CD14-positive monocyte (primary cell): ENCODE results near the gene RPL12. TPM values are rescaled to one million over a fixed set of nuclear protein-coding genes. Genes with fewer than 3 reads are reported as not detected.

Experiments
- DNase-seq, 3 donors: peaks; one replicate each; pipeline ENCODE4 v3.0.0-alpha.2; 2011 to 2022
- H2AFZ ChIP-seq: 2 replicates; pipeline ENCODE4 v1.6.0; 2012; ENCODE audit warnings: mild to moderate bottlenecking, low read depth, low read length, inconsistent platforms; ENCODE audit not compliant: insufficient read depth, poor library complexity, severe bottlenecking
- H3K27ac ChIP-seq, 2 donors: 1 replicate in 1 of 2; 2 replicates in 1 of 2; pipeline ENCODE4 v1.5.1; 2012 to 2013; ENCODE audit warnings: low read length in 2 of 2, control low read depth in 1 of 2, inconsistent platforms in 1 of 2, low read depth in 1 of 2, mild to moderate bottlenecking in 1 of 2
- H3K27me3 ChIP-seq, 2 donors: one replicate each; pipeline versions ENCODE4 v1.6.0 to v1.6.1; 2011 to 2013; ENCODE audit warnings: low read length in 2 of 2; ENCODE audit not compliant: control insufficient read depth in 2 of 2, insufficient read depth in 2 of 2
- H3K36me3 ChIP-seq, 2 donors: replicated peaks in 1 of 2; 1 replicate in 1 of 2; 2 replicates in 1 of 2; pipeline versions ENCODE4 v1.5.1 to v1.6.1; 2012 to 2013; ENCODE audit warnings: low read length in 2 of 2, control low read depth in 1 of 2, inconsistent platforms in 1 of 2, mild to moderate bottlenecking in 1 of 2; ENCODE audit not compliant: insufficient read depth in 2 of 2, control insufficient read depth in 1 of 2
- H3K4me1 ChIP-seq, 2 donors: 1 replicate in 1 of 2; 2 replicates in 1 of 2; pipeline versions ENCODE4 v1.5.1 to v1.6.1; 2012 to 2013; ENCODE audit warnings: low read length in 2 of 2, control low read depth in 1 of 2, inconsistent platforms in 1 of 2, mild to moderate bottlenecking in 1 of 2, moderate library complexity in 1 of 2; ENCODE audit not compliant: insufficient read depth in 2 of 2, control insufficient read depth in 1 of 2
- H3K4me2 ChIP-seq: replicated peaks from 2 replicates; pipeline ENCODE3; 2012; ENCODE audit warnings: low read length, moderate library complexity, mild to moderate bottlenecking; ENCODE audit not compliant: poor library complexity, severe bottlenecking; ENCODE audit errors: extremely low read depth
- H3K4me3 ChIP-seq, 3 experiments: fragments of 200-600 bp in 1 of 3; sonication (generic) in 1 of 3; replicated peaks in 1 of 3; 1 replicate in 2 of 3; 2 replicates in 1 of 3; pipeline ENCODE4 v1.5.1; 2011 to 2013; ENCODE audit warnings: low read length in 3 of 3, mild to moderate bottlenecking in 3 of 3, control low read depth in 2 of 3, low read depth in 2 of 3, inconsistent platforms in 1 of 3, moderate library complexity in 1 of 3
- H3K79me2 ChIP-seq: 2 replicates; pipeline ENCODE4 v1.6.0; 2012; ENCODE audit warnings: mild to moderate bottlenecking, control low read depth, inconsistent platforms, low read length, moderate library complexity; ENCODE audit not compliant: insufficient read depth
- H3K9ac ChIP-seq: 2 replicates; pipeline ENCODE4 v1.6.0; 2017; ENCODE audit warnings: low read length, mild to moderate bottlenecking; ENCODE audit not compliant: insufficient read depth, poor library complexity, severe bottlenecking
- H3K9me3 ChIP-seq, 2 donors: replicated peaks in 1 of 2; 1 replicate in 1 of 2; 2 replicates in 1 of 2; pipeline versions ENCODE4 v1.5.1 to v1.6.1; 2012 to 2013; ENCODE audit warnings: low read length in 2 of 2, control low read depth in 1 of 2; ENCODE audit not compliant: control insufficient read depth in 1 of 2, insufficient read depth in 1 of 2
- H4K20me1 ChIP-seq: 2 replicates; pipeline ENCODE4 v1.6.0; 2012; ENCODE audit warnings: mild to moderate bottlenecking, low read length, control low read depth, moderate library complexity; ENCODE audit not compliant: insufficient read depth
- H3K27ac Mint-ChIP-seq, 7 donors: one replicate each; pipeline ENCODE4 v1.8.0; 2020; ENCODE audit warnings: mild to moderate bottlenecking in 7 of 7, mixed read lengths in 7 of 7, moderate library complexity in 6 of 7, inconsistent platforms in 2 of 7
- H3K27me3 Mint-ChIP-seq, 3 donors: one replicate each; pipeline ENCODE4 v1.8.0; 2021 to 2022; ENCODE audit warnings: low read depth in 3 of 3, mild to moderate bottlenecking in 3 of 3, mixed read lengths in 3 of 3, moderate library complexity in 3 of 3, inconsistent platforms in 1 of 3
- H3K36me3 Mint-ChIP-seq, 2 donors: one replicate each; pipeline ENCODE4 v1.8.0; 2020; ENCODE audit warnings: mixed read lengths in 2 of 2, inconsistent platforms in 1 of 2, mild to moderate bottlenecking in 1 of 2
- H3K4me1 Mint-ChIP-seq: one replicate; pipeline ENCODE4 v1.8.0; 2020; ENCODE audit warnings: mild to moderate bottlenecking, mixed read lengths
- H3K4me3 Mint-ChIP-seq, 2 donors: one replicate each; pipeline ENCODE4 v1.8.0; 2020; ENCODE audit warnings: mild to moderate bottlenecking in 2 of 2, mixed read lengths in 2 of 2, moderate library complexity in 1 of 2
- H3K9me3 Mint-ChIP-seq, 7 donors: one replicate each; pipeline ENCODE4 v1.8.0; 2020 to 2022; ENCODE audit warnings: mixed read lengths in 7 of 7, mild to moderate bottlenecking in 6 of 7, moderate library complexity in 6 of 7, inconsistent platforms in 2 of 7
- CTCF ChIP-seq: fragments of 200-600 bp; IDR thresholded peaks from one replicate; pipeline ENCODE4 v1.8.0; 2022; ENCODE audit warnings: antibody characterized with exemption, mild to moderate bottlenecking
- WGBS: methylation state at CpG from one replicate; pipeline ENCODE4 v1.1.5; 2013; ENCODE audit warnings: missing lambda C conversion rate; ENCODE audit not compliant: insufficient coverage; 5-methylcytosine and 5-hydroxymethylcytosine counted together
- intact Hi-C, 2 donors: fragments of 100-400 bp; cut with micrococcal nuclease; formaldehyde crosslinking; loops; one replicate each; pipeline versions ENCODE4 v1.15.0 to v1.15.1; 2023
- polyA plus RNA-seq, 3 donors: library from polyadenylated mRNA; depleted of rRNA in 1 of 3; unstranded in 2 of 3; stranded (reverse) in 1 of 3; fragments of 300-500 nt in 2 of 3; fragments of >200 nt in 1 of 3; fragmentation: Illumina TruSeq in 2 of 3; gene quantifications; 1 replicate in 2 of 3; 2 replicates in 1 of 3; pipeline ENCODE4 v1.2.3, GENCODE V29; 2012 to 2021

Gene RPL12
- polyA plus RNA-seq, 3 donors = 417 to 1,509 (median 490) TPM

GRCh38 chr9:127404631-127405030 is 46.6 kb downstream of the RPL12 start:
- Mint-ChIP-seq H3K9me3 (no peaks in the 10 kb centered on the region), H3K4me1 (no peaks in the 10 kb centered on the region), H3K27me3 (peaks cover 0 to 2% (median 0%) of the 10 kb centered on the region in 3 donors), H3K27ac (no peak overlapping the region), H3K4me3 (no peak overlapping the region), H3K36me3 (peaks cover 7 to 11% of the 10 kb centered on the region in 2 donors)
- H3K27ac ChIP-seq = no peak overlapping the region
- no peak overlapping the region for H3K9ac ChIP-seq
- H3K27me3 ChIP-seq = no peaks in the 10 kb centered on the region
- H3K4me1 ChIP-seq = no peaks in the 10 kb centered on the region
- no peak for DNase-seq
- H4K20me1 ChIP-seq = no peaks in the 10 kb centered on the region
- H3K36me3 ChIP-seq = peaks cover 0 to 4% of the 10 kb centered on the region in 2 donors
- no peaks in the 10 kb centered on the region for H3K9me3 ChIP-seq
- no peak overlapping the region for H3K4me2 ChIP-seq
- no peak overlapping the region for H3K4me3 ChIP-seq
- TF ChIP-seq CTCF = no peak
- intact Hi-C loops = no loop called here
- 95% methylated on average over 18 of the region's 23 CpGs for WGBS
- no peaks in the 10 kb centered on the region for H3K79me2 ChIP-seq
- H2AFZ ChIP-seq = no peak overlapping the region

GRCh38 chr9:127403507-127404192 is 47.6 kb downstream of the RPL12 start:
- H4K20me1 ChIP-seq = peaks cover 2% of the 10 kb centered on the region
- peaks cover 0 to under 1% of the 10 kb centered on the region in 2 donors for H3K4me1 ChIP-seq
- no peak overlapping the region for H3K9ac ChIP-seq
- intact Hi-C loops = no loop called here
- no peaks in the 10 kb centered on the region for H3K9me3 ChIP-seq
- Mint-ChIP-seq H3K9me3 (no peaks in the 10 kb centered on the region), H3K4me1 (no peaks in the 10 kb centered on the region), H3K27me3 (peaks cover 1 to 7% (median 2%) of the 10 kb centered on the region in 3 donors), H3K27ac (no peak overlapping the region), H3K36me3 (peaks cover 7 to 11% of the 10 kb centered on the region in 2 donors), H3K4me3 (no peak overlapping the region)
- H3K79me2 ChIP-seq = no peaks in the 10 kb centered on the region
- no peak for TF ChIP-seq CTCF
- no peak overlapping the region for H2AFZ ChIP-seq
- H3K27ac ChIP-seq = no peak overlapping the region
- no peak for DNase-seq
- no peaks in the 10 kb centered on the region for H3K27me3 ChIP-seq
- WGBS = 94% methylated on average over 18 of the region's 22 CpGs
- H3K36me3 ChIP-seq = peaks cover 0 to 4% of the 10 kb centered on the region in 2 donors
- H3K4me3 ChIP-seq = no peak overlapping the region
- no peak overlapping the region for H3K4me2 ChIP-seq
